ENCODE data around the gene FAM98B. TPM values are rescaled to one million over a fixed set of nuclear protein-coding genes. Genes with fewer than 3 reads are reported as not detected.
"Not testable (repeated sequence)": the region's sequence is repeated elsewhere in the genome, so short reads cannot be mapped to it uniquely, and the experiment has no call there.

The FAM98B gene
- total RNA-seq, 4 donors from 2014 or later = 11.1 to 48.2 (median 15.5) TPM

GRCh38 chr15:38427380-38427779 is 26.5 kb upstream of the FAM98B start:
- intact Hi-C loops (cut with DNase I) = no loop called here
- Histone ChIP-seq H3K36me3 (no peaks in the 10 kb centered on the region), H3K27ac (replicated peaks in 1 of 4) (no peak overlapping the region), H3K27me3 (no peaks in the 10 kb centered on the region), H3K4me3 (no peak overlapping the region), H3K9me3 (no peaks in the 10 kb centered on the region), H3K4me1 (no peaks in the 10 kb centered on the region)
- TF ChIP-seq POLR2A (IDR thresholded peaks at IDR 0.05; ENCODE audit: low read depth) = no peak
- TF ChIP-seq, protein P1, sequence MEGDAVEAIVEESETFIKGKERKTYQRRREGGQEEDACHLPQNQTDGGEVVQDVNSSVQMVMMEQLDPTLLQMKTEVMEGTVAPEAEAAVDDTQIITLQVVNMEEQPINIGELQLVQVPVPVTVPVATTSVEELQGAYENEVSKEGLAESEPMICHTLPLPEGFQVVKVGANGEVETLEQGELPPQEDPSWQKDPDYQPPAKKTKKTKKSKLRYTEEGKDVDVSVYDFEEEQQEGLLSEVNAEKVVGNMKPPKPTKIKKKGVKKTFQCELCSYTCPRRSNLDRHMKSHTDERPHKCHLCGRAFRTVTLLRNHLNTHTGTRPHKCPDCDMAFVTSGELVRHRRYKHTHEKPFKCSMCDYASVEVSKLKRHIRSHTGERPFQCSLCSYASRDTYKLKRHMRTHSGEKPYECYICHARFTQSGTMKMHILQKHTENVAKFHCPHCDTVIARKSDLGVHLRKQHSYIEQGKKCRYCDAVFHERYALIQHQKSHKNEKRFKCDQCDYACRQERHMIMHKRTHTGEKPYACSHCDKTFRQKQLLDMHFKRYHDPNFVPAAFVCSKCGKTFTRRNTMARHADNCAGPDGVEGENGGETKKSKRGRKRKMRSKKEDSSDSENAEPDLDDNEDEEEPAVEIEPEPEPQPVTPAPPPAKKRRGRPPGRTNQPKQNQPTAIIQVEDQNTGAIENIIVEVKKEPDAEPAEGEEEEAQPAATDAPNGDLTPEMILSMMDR (IDR thresholded peaks at IDR 0.05) = no peak
- no peak for DNase-seq (ENCODE audit: extremely low spot score)
- 83% methylated on average over 1 of the region's 1 CpG for WGBS

DNA sequence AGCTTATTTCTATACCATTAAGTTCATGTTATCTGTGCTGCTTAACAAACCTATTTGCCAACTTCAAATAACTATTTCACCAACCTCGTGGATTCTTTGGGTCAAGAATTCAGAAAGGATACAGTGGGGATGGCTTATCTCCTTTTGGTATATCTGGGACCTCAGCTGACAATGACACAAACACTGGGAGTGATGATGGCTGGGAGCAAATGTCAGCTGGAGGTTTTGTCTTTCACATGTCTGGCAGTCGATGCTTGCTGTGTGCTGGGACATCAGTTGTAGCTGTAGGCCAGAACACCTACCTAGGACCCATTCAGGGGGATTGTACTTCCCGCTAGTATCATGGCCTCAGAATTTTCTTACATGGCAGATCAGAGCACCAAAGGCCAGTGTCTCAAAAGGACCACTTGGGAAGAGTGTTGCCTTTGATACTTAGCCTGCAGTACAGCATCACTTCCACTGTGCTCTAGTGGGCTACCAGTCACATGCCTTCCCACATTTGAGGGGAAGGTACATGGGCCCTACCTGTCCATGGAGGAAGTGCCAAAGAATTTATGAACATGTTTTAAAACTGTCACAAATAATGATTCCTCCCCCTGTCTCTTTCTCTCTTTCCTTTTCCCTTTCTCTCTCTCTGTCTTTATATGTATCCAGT is 23.7 kb upstream of the FAM98B start:
- Histone ChIP-seq H3K36me3 (no peaks in the 10 kb centered on the region), H3K27ac (replicated peaks in 1 of 4) (no peak overlapping the region), H3K27me3 (no peaks in the 10 kb centered on the region), H3K4me1 (no peaks in the 10 kb centered on the region), H3K9me3 (no peaks in the 10 kb centered on the region), H3K4me3 (no peak overlapping the region)
- no peak for DNase-seq (ENCODE audit: extremely low spot score)
- intact Hi-C loops (cut with DNase I) = no loop called here
- TF ChIP-seq EP300 (IDR thresholded peaks at IDR 0.05) (no peak), POLR2AphosphoS5 (IDR thresholded peaks at IDR 0.05) (no peak)
- WGBS = 82% methylated on average over 3 of the region's 3 CpGs

DNA sequence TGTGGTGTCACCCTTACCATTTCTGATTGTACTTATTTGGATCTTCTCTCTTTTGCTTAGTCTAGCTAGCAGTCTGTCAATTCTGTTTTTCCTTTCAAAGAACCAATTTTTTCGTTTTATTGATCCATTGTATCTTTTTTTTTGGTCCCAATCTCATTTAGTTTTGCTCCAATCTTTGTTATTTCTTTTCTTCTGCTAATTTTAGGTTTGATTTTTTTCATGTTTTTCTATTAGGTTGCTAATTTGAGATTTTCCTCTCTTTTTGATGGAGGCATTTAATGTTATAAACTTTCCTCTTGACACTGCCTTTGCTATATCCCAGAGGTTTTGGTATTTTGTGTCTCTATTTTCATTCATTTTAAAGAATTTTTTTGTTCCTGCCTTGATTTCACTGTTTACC is 16.9 kb upstream of the FAM98B start:
- Histone ChIP-seq H3K27me3 (peaks cover 0 to 7% (median 0%) of the 10 kb centered on the region in 4 donors), H3K36me3 (no peaks in the 10 kb centered on the region), H3K9me3 (no peaks in the 10 kb centered on the region), H3K27ac (replicated peaks in 1 of 4) (no peak overlapping the region), H3K4me3 (no peak overlapping the region), H3K4me1 (peaks cover 0 to 9% (median 6%) of the 10 kb centered on the region in 4 donors)
- no peak for DNase-seq (ENCODE audit: extremely low spot score)
- 35% methylated on average over 1 of the region's 1 CpG for WGBS
- TF ChIP-seq POLR2AphosphoS5 (IDR thresholded peaks at IDR 0.05) = no peak
- TF ChIP-seq POLR2A (IDR thresholded peaks at IDR 0.05; ENCODE audit: low read depth) = no peak
- TF ChIP-seq EP300 (IDR thresholded peaks at IDR 0.05) = no peak
- TF ChIP-seq, protein P1 (IDR thresholded peaks at IDR 0.05) = no peak
- intact Hi-C loops (cut with DNase I) = no loop called here

DNA sequence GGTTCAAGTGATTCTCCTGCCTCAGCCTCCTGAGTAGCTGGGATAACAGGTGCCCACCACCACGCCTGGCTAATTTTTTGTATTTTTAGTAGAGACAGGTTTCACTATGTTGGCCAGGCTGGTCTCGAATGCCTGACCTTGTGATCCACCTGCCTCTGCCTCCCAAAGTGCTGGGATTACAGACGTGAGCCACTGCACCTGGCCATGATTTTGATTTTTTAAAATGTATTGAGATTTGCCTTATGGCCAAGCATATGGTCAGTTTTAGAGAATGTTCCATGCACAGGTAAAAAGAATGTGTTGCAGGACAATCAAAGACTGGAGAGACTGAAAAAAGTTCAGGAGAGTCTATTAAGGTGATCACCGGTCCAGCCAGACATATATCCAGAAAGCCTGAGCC is 16.3 kb upstream of the FAM98B start:
- H3K9me3 ChIP-seq; DNase-seq (ENCODE audit: extremely low spot score); H3K4me3 ChIP-seq; intact Hi-C loops (cut with DNase I); H3K27me3 ChIP-seq; H3K27ac ChIP-seq (replicated peaks in 1 of 4); H3K4me1 ChIP-seq; H3K36me3 ChIP-seq: not testable (repeated sequence)
- WGBS = 89% methylated on average over 4 of the region's 4 CpGs

GRCh38 chr15:38438031-38438986 is 15.6 kb upstream of the FAM98B start:
- DNase-seq (ENCODE audit: extremely low spot score) = no peak
- no peaks in the 10 kb centered on the region for H3K9me3 ChIP-seq
- peaks cover 0 to 9% (median 6%) of the 10 kb centered on the region in 4 donors for H3K4me1 ChIP-seq
- H3K27me3 ChIP-seq = peaks cover 0 to 7% (median 0%) of the 10 kb centered on the region in 4 donors
- TF ChIP-seq POLR2A (IDR thresholded peaks at IDR 0.05; ENCODE audit: low read depth) = no peak
- no peak for TF ChIP-seq EP300 (IDR thresholded peaks at IDR 0.05)
- TF ChIP-seq, protein P1 (IDR thresholded peaks at IDR 0.05) = no peak
- no peak for TF ChIP-seq POLR2AphosphoS5 (IDR thresholded peaks at IDR 0.05)
- H3K27ac ChIP-seq (replicated peaks in 1 of 4) = no peak overlapping the region
- no peak overlapping the region for H3K4me3 ChIP-seq
- WGBS = 80% methylated on average over 2 of the region's 2 CpGs
- H3K36me3 ChIP-seq = no peaks in the 10 kb centered on the region
- intact Hi-C loops (cut with DNase I) = no loop called here
